ENCODE results near the gene PTPRG.
"Not testable (repeated sequence)": the region's sequence is repeated elsewhere in the genome, so short reads cannot be mapped to it uniquely, and the experiment has no call there.

The PTPRG gene

DNA sequence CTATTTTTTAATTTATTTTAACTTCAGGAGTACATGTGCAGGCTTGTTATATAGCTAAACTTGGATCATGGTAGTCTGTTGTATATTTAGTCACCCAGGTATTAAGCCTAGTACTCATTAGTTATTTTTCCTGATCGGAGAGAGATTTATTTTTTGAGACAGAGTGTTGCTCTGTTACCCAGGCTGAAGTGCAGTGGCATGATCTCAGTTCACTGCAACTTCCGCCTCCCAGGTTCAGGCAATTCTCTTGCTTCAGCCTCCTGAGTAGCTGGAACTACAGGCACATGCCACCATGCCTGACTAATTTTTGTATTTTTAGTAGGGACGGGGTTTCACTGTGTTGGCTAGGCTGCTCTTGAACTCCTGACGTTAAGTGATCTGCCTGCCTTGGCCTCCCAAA is 477.4 kb downstream of the PTPRG start:
- not testable (repeated sequence) for DNase-seq

DNA sequence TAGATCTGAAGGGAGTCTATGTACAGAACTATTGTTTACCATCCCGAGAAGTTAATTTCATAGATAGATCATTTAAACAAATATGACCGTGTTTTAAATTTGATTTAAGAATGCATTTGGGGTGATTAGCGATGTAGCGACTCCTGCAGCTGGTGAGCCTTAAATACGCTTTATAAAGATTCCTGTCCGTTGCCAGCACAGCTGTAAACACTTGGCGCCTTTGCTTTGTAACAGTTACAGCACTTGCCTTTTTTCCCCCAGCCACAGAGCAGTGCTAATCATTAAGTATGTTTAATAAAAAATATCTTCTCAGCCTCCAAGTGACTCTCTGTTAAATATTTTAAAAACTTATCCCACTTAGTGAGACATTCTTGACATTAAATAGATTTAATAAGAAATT is 478.2 kb downstream of the PTPRG start:
- no peak for DNase-seq

DNA sequence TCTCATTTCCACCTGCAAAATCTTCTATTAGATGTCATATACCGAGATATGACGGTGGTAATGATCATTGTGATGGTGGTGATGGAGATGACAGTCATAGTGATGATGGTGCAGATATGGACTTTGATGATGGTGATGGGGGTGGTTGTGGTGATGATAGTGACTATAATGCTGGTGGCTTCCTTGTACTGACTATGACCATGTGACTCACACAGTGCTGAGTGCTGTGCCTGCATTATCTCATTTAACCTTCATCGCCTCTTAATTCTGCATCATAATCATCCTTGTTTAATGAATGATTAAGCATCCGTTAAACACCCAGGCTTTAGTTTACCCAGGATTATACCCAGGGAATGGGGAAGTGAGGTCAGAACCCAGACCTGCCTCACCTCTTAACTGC is 480.3 kb downstream of the PTPRG start:
- no peak for DNase-seq

DNA sequence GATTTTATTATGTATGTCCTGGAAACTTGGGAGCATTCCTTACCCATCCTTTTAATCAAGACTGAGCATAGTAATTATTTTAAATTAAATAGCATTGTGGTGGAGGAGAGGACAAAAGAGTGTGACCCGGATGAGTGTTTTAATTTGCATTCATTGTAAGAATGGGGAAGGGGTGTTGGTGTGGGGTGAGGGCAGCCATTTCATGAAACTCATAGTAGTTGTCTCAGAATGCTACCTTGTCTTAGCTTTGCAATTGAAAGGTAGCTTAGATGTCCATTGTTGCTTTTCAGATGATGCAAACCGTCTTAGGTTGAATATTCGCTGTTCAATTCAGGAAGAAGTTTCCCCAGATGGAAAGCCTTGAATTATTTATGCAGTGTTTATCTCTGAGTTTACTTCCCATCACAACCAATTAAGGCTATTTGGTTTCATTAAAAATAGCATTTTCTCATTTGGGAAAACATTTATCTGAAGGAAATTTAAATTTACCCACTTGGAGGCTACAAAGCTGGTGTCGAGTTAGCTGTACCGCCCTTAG is 483.6 kb downstream of the PTPRG start:
- no peak for DNase-seq

DNA sequence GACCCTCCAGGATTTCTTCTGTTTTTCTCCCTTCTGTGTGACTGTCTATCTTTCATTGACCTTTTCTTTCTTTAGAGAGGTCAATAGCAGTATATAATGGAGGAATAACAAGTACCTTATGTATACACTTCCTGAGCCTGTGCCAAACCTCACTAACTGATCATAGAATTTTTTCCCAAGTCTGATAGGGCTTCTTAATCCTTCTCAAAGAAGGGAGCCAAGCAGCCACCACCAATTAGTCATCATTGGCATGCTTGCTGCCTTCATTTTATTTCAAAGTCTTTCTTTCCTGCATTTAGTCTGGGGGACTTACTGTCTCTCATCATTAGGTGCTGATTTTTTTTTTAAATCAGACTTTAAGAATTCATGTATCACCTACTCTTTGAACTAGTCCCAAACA is 485.0 kb downstream of the PTPRG start:
- DNase-seq, result no peak

DNA sequence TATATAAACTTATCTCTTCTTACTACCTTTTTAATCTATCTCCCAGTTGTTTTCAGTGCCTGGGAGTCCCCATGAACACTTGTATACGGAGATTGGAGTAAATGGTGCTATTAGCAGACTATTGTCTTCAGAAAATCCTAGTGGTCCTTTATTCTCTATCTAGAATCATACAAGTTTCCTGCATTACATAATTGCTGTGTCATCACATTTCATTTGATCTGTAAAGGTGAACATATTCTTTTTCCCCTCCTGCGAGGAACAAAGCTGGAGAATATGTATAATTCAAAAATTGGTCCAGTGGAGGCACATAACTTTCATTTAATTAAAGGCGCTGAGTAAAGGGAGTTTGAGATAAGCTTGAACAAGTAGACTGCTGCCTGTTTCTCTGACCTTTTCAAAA is 487.2 kb downstream of the PTPRG start:
- no peak for DNase-seq

DNA sequence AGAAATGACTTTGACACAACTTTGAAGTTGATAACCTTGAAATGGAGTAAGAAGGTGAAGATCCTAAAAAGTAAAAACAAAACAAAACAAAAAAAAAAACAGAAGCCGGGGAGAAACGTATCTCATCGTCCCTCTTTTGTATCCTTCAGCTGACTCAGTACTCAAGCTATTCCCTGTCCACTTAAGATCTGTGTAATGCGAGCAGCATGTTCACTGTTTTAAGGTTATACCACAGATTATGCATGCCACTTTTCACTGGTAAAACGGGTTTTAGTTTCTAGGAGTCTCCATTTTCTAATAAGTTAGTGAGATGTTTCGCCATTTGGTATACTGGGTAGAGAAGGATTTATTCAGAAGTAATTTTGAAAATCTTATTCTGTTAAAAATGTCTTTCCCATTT is 487.7 kb downstream of the PTPRG start:
- no peak for DNase-seq

DNA sequence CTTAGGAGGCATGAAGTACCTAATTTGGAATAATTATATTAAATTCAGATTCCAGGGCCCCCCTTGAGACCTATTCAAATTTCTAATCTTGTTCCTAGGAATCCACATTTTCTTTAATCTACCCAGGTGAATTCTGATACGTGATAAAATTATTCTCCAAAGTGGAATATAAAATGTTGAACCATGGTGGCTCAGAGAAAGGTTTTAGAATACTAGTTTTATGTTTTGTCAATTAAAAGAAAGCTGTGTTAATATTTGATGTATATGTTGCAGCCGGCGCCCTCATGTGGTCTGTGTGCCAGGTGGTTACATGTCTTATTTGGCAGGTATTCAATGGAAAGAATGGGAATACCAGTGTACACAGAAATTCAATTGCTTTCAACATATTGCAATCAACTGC is 490.1 kb downstream of the PTPRG start:
- peak; percentile 15 for DNase-seq

DNA sequence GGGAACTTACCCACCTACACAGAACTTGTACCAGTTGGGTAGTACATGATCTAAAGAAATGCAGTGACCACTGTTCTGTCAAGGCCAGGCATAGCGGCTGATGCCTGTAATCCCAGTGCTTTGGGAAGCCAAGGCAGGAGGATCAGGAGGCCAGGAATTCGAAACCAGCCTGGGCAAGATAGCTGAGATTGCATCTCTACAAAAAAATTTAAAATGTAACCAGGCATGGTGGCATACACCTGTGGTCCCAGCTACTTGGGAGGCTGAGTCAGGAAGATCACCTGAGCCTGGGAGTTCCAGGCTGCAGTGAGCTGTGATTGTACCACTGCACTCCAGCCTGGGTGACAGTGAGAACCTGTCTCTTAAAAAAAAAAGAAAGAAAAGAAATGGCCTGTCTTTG is 491.0 kb downstream of the PTPRG start:
- DNase-seq, result no peak

DNA sequence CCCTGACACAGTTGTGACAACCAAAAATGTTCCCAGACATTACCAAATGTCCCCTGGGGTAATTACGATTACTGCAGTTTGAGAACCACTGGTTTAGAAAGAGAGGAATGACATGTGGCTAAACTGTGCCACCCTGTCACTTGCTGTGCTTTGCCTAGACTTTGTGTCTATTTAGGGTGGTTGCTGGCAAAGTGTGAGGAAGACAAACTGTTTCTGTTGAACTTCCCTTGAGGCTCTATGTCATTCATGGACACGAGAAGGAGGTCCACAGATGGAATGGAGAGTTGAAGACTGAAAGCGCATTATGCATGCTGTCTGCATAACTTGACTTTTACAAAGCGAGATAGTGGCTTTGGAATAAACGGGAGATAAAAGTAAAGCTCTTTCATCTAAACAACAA is 495.3 kb downstream of the PTPRG start:
- no peak for DNase-seq

DNA sequence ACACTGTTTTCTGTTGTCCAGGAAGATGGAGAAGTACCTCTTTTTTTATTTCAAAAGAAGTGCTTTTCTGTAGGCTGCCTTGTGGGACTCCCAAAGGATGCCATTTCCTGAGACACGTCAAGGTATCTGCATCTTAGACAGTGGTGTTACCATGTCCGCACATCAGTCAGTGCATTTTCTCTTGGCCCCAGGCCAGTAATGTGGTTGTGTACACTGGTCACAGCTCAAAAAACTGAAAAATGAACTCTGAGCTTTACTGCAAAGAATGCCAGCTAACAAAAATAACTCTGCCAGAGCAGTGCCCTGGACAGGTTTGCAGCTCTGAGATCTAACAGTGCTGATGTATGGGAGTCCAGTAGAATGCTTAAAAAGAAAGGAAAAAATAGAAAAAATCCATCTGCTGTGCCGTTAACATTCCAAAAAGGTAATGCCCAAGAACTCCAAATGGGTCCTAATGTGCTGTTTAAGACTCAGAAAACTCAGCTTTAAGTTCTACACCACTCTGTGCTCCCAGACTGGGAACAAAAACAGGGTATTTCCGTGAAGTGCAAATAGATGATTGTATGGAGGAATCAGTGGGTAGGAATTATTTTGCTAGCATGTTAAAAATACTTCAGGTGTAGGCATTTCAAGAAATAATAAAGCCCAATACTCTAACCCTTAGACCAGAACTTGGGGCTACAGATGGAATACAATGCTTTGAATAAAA is 496.1 kb downstream of the PTPRG start:
- DNase-seq, result no peak

DNA sequence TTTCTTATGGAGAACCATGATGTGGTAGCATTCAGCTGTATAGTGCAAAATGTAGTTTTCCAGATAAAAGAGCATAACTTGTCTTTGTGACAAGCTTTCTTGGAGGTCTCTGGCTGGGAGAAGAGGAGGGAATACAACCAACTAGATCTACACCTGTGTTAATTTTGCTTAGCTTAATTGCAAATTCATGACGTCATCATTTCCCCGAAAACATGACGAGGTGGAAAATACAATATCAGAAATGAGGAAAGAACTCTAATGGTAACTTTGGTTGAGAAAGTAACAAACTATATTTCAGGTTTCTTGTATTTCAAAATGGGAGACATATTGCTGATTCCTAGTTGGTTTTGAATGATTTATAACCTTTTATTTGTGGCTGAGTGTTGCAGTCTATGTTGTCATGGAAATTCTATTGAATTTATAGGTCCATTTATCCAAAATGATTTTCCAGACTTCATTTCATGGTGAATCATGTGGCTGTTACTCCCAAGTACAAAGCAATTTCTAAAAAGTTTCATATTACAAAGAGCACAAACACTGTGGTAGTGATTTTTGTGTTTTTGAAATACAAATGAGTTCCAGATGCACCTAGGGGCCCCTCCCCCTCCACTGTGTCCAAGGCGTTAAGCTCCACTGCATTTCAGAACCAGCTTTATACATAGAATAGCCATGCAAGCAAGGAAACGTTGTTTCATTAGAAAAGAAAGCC is 504.8 kb downstream of the PTPRG start:
- no peak for DNase-seq

DNA sequence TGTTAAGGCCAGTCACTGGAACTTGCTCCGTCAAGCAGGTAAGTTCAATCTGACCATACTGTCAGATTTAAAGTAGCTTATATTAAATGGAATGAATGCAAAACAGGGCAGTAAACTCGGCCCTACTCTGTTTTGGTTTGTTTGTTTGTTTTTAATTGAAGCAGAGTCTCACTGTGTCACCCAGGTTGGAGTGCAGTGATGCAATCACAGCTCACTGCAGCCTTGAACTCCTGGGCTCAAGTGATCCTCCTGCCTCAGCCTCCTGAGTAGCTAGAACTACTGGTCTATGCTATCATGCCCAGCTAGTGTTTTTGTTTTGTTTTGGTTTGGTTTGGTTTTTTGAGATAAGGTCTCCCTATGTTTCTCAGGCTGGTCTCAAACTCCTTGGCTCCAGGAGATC is 507.0 kb downstream of the PTPRG start:
- DNase-seq, result no peak

DNA sequence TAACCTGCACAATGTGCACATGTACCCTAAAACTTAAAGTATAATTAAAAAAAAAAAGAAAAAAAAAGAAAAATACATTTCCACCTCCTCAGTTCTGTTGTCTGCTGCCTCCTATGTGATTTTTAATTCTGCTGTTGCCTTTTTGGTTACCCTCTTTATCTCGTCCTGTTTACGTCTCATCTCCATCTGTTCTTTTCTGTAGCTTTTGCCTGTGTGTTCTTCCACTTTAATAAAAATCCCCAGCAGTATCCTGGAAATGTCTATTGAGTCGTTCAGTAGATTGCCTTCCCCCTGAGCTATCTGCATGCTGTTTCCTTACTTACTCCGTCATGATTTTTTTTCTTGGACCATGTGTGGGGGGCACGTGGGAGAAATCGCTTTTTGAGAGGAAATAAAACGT is 509.5 kb downstream of the PTPRG start:
- DNase-seq, result no peak

DNA sequence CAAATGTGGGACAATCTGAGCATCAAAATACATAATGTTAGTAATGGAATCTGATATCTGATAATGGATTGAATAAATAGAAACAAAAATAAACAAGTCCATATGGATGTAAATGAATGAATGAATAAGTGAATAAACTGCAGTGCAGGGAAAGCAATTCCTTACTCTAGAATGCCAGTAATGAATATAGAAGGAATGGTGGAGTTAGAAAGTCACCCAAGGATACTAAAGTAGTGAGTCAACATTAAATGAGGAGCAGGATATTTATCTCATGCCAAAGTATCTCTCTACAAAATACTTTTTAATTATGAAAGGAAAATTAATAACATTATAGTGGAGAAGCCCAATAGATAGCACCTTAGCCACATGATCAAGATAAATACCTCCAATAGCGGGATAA is 511.7 kb downstream of the PTPRG start:
- no peak for DNase-seq

DNA sequence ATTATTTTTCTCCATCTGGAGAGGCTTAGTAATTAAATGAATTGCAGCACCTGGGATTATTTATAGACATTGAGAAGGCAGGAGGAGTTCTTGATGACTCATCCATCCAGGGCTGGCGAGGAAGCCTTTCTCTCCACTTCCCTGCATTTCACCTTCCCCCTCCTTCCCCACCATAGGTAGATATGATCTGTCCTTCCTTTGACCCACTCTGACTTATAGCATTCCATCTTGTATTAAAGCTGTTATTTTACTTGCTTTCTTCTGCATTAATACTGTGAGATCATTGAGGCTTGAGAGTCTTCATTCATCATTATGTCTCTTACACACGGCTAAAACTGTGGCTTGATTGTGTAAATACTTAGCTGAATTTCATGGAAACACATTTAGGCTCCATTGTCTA is 523.2 kb downstream of the PTPRG start:
- no peak for DNase-seq

DNA sequence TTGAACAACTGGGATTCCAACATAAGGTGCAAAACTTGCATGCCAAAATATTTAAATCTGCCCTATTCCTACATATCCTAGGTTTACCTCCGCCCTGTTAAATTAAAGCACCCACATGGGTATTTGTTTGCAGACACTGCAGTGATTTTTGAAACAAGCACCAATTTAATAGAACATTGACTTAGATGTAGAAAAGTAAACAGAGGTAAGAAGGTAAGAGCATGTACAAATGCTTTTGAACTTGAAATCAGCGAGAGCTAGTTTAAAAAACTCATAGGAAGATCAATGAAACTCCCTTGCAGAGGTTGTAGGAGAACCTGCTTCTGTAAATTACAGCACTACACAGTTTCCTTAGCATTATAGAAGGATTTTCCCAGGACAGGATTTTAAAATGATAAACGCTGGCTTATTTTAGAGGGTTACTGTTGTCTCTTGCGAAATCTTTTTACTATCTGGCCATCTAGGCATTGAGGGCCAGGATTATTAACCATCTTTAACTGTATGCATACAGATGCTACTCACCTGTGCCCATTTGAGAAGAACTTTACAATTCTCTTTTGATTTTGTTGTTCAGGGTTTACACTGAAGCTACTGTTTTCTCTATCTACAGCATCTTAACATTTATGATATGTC is 527.2 kb downstream of the PTPRG start:
- no peak for DNase-seq

DNA sequence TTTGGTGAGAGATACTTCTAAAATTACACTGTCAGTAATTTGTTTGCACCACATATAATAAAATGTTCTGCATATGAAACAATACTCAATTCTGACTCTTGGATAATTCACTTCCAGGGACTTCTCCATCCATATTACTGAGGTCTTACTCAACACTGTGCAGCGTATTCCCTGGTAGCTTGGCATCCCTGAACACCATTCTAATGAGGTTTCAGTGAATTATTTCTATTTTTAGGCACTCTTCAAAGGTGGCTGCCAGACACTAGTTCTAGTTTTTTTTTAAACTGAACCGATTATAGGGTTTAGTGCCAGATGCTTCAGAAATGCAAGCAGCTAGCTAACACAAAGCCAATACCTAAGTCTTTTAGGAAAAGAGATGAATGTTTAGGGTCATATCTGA is 528.7 kb downstream of the PTPRG start:
- no peak for DNase-seq

DNA sequence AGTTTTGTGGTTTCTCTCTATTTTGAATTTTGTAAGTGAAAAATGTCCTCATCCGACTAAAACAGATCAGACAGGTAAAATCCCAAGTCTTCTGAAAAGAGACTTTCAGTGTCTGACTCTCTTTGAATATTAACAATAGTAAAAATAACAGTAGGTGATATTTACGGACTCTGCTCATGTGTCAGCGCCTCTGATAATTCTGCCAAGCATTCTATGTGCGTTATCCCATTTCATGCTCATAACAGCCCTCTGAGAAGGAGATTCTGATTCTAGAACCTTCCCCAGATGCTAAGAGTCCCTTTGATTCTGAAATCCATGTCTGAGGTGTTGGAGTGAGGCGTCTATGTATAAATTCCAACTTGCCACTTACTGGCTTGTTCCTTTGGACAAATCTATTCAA is 529.1 kb downstream of the PTPRG start:
- no peak for DNase-seq

DNA sequence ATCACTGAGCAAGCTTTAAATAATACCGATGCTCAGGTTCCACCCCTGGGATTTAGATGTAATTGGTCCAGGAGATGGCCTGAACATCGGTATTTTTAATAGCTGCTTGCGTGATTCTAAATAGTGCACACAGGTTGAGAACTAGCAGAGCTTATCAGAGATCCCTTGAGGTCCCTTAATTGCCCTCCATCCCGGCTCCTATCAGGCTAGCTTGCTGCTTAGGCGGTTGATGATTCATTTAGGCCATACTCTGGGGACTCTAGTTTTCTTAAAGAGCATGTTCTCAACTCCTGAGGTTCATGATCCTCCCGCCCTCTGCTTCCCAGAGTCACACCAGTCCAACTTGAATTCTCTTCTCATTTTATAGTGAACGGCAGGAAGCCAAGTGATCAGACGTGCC is 531.7 kb downstream of the PTPRG start:
- no peak for DNase-seq

DNA sequence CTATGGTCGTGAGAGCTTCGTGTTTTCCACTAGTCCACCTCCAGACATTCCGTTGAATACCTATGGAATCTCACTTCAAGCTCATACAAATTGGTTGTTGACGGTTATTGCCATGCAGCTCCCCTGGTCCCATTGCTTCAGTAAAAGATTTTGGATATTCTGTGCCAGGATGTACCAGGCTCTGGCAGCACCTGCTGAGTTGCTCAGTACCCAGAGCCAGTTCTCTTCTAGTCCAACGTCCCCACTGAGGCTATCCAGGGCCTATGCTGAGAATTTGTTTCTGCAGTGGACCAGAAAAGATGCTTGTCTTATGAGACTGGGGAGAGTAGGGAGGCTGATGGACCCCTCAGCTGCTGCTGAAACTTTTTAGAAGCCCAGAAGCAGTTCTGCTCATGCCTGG is 533.1 kb downstream of the PTPRG start:
- no peak for DNase-seq

DNA sequence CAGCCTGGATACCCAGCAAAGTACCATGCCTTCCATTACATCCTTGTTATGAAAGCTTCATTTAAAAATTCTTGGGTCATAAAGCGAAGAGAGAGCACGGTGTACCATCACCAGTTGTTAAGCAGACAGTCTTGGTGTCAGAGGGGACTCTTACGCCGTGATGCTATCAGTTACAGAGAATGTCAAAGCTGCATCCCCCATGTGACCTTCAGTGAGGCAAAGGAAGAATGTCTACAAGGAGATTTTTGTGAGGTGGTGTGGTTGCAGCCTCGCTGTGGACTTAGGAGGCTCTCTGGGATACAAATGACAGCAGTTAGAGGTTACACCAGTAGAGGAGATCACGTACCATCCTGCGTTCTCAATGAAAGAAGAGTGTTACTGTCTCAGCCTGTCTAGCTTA is 533.7 kb downstream of the PTPRG start:
- DNase-seq, result no peak

DNA sequence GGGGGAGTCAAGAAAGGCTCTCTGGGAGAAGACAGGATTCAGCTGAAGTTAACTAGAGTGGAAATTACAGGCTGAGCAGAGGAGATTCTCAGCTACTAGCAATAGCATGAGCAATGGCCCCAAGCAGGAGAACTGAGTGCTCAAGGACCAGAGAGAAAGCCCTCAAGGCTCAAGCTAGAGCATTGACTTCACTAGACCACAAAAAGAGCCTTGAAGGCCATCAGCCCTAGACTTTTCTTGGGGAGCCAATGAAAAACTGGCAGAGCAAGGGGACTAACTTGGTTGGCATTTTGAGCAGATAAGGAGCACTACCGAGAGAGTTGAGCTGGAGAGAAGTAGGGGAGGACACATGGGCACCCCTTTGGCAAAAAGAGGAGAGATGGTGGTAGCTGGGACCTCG is 534.4 kb downstream of the PTPRG start:
- DNase-seq, result no peak

DNA sequence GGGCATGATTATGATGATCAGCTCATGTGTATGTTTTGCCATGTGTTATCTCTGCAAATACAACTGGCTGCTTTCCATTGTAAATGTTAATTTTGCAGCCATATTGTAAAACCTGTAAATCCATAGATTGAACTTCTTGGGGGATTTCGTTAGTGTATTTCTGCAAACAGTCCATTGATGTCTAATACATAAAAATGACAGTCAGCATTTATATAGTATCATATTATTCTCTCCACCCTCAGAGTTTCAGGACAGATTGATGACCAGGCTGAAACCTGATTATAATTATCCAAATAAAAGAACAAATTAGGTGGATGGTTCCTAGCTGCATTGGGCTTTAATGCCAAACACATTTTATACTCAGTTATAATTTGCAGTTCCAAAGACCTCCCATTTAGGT is 535.1 kb downstream of the PTPRG start:
- no peak for DNase-seq
